ENCODE results near the gene PCDHA6. TPM values are rescaled to one million over a fixed set of nuclear protein-coding genes. Genes with fewer than 3 reads are reported as not detected.

Gene PCDHA6
- total RNA-seq, 4 donors from 2014 or later: 1.3 to 1.9 (median 1.4) TPM

DNA sequence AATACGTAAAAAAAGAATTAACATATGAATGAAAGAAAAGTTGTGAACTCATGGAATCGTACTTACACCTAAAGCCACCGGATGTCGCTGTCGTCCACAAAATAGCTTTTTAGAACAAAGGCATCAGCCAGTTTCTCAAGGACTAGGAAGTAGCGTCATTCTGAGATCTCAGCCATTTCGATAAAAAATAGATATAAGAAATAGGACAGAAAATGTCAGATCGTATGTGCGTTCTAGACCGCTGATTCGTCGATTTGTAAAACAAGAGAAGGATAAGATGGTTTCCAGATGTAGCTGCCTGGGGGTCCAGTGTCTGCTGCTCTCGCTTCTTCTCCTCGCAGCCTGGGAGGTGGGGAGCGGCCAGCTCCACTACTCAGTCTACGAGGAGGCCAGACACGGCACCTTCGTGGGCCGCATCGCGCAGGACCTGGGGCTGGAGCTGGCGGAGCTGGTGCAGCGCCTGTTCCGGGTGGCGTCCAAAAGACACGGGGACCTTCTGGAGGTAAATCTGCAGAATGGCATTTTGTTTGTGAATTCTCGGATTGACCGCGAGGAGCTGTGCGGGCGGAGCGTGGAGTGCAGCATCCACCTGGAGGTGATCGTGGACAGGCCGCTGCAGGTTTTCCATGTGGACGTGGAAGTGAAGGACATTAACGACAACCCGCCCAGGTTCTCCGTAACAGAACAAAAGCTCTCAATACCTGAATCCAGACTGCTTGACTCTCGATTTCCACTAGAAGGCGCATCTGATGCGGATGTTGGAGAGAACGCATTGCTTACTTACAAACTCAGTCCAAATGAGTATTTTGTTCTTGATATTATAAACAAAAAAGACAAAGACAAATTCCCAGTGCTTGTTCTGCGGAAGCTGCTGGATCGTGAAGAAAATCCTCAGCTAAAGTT is 28.3 kb downstream of the PCDHA6 start, which contains the start of gene PCDHA10:
TSS of gene PCDHA10 (plus strand) at position 126 of the 903 bp plus-strand sequence. CDS start at position 278, 152 bp downstream.
- Histone ChIP-seq H3K27ac (no peak within 1 kb of the TSS), H3K36me3 (peaks cover 0 to 10% (median 0%) of the 10 kb centered on the region in 3 donors), H3K4me1 (no peaks in the 10 kb centered on the region), H3K4me3 (peak within 1 kb of the TSS in 3 of 4 donors; percentile 17 to 46 (median 20)), H3K27me3 (no peaks in the 10 kb centered on the region), H3K9me3 (peaks cover 0 to 49% (median 4%) of the 10 kb centered on the region in 4 donors)
- no peak for DNase-seq (ENCODE audit: low spot score in 2 of 2)
- 21 to 25% methylated on average over 44 of the region's 44 CpGs for WGBS, 2 donors
- peak in 3 of 5 experiments; percentile 8 to 25 (median 12) for TF ChIP-seq CTCF (IDR thresholded peaks at IDR 0.05)
- no peak for TF ChIP-seq EP300 (IDR thresholded peaks at IDR 0.05)

- H3K36me3 ChIP-seq: peaks cover 0 to 17% (median 0%) of the 10 kb centered on the region in 3 donors
- no peaks in the 10 kb centered on the region for H3K27me3 ChIP-seq
- TF ChIP-seq EP300 (IDR thresholded peaks at IDR 0.05) (no peak), POLR2A (IDR thresholded peaks at IDR 0.05) (no peak), CTCF (IDR thresholded peaks at IDR 0.05) (no peak)
- no peaks in the 10 kb centered on the region for H3K4me1 ChIP-seq
- DNase-seq (ENCODE audit: low spot score in 2 of 2): no peak
- H3K27ac ChIP-seq: no peak overlapping the region
- 58 to 62% methylated on average over 73 to 82 of the region's 94 CpGs for WGBS, 2 donors
- H3K9me3 ChIP-seq: peaks cover 0 to 59% (median 6%) of the 10 kb centered on the region in 4 donors
- no peak overlapping the region for H3K4me3 ChIP-seq
Observed at GRCh38 chr5:140857177-140857986, 29.6 kb downstream of the PCDHA6 start.

DNA sequence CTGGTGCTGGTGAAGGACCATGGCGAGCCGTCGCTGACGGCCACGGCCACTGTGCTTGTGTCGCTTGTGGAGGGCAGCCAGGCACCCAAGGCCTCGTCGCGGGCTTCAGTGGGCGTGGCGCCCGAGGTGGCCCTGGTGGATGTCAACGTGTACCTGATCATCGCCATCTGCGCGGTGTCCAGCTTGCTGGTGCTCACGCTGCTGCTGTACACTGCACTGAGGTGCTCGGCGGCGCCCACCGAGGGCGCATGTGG is 30.2 kb downstream of the PCDHA6 start:
- H3K36me3 ChIP-seq: peaks cover 0 to 17% (median 0%) of the 10 kb centered on the region in 3 donors
- 66 to 67% methylated on average over 10 to 16 of the region's 22 CpGs for WGBS, 2 donors
- H3K9me3 ChIP-seq: peaks cover 0 to 60% (median 6%) of the 10 kb centered on the region in 4 donors
- no peaks in the 10 kb centered on the region for H3K27me3 ChIP-seq
- no peak overlapping the region for H3K4me3 ChIP-seq
- no peaks in the 10 kb centered on the region for H3K4me1 ChIP-seq
- TF ChIP-seq CTCF (IDR thresholded peaks at IDR 0.05): no peak
- no peak for TF ChIP-seq POLR2A (IDR thresholded peaks at IDR 0.05)
- TF ChIP-seq EP300 (IDR thresholded peaks at IDR 0.05): no peak
- no peak overlapping the region for H3K27ac ChIP-seq
- DNase-seq (ENCODE audit: low spot score in 2 of 2): no peak

- no peaks in the 10 kb centered on the region for H3K4me1 ChIP-seq
- 44 to 58% methylated on average over 46 to 47 of the region's 76 CpGs for WGBS, 2 donors
- peaks cover 0 to 16% (median 0%) of the 10 kb centered on the region in 3 donors for H3K36me3 ChIP-seq
- no peak overlapping the region for H3K27ac ChIP-seq
- H3K9me3 ChIP-seq: peaks cover 0 to 46% (median 6%) of the 10 kb centered on the region in 4 donors
- DNase-seq (ENCODE audit: low spot score in 2 of 2): no peak
- TF ChIP-seq POLR2A (IDR thresholded peaks at IDR 0.05): no peak
- no peak for TF ChIP-seq CTCF (IDR thresholded peaks at IDR 0.05)
- TF ChIP-seq EP300 (IDR thresholded peaks at IDR 0.05): no peak
- no peaks in the 10 kb centered on the region for H3K27me3 ChIP-seq
- H3K4me3 ChIP-seq: no peak overlapping the region
Observed at GRCh38 chr5:140862441-140863295, 34.9 kb downstream of the PCDHA6 start.

Measured in tibial nerve (tissue), 4 donors.